Measurements from ENCODE around the gene CDH11. TPM values are rescaled to one million over a fixed set of nuclear protein-coding genes. Genes with fewer than 3 reads are reported as not detected.

The CDH11 gene
- total RNA-seq, 2 experiments from 2014 or later, result not detected

DNA sequence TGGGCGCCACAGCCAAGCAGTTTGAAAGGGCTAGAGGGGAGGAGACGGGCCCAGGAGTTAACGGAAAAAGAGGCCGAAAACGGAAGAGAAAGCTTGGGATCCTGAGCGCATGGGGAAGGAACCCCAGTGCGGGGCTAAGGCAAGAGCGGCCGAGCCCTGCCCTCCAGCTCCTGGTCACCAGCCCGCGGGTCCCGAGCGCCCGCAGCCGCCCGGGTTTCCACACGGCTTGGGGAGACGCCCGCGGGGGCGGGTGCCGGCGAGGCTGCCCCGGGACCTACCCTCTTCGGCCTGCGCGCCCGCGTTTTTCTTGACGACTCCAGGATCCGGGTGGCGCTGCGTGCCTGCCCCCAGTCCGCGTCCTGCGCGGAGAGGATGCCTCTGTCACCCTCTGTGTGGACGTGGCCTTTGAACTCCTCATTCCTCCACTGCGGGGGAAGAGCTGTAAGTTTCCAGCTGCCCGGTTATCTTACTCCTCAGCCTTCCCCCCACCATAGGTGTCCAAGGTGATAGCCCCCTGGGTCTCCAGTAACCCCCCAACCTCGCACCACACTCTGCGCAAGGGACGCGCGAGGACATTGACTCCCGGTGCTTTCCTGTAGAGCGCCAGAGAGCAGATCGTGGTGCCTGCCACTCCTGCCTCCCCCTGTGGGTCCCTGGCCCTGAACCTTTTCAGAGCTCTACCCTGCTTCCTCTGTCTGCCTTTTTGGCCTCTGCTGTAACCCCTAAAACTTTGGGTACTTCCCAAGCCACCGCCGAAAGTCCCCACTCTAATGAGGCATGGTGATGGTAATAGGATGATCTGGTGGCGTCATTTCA lies 1.7 kb upstream of the CDH11 start:
- H3K9me3 Mint-ChIP-seq, result no peaks in the 10 kb centered on the region
- no peak for DNase-seq
- H3K36me3 Mint-ChIP-seq (ENCODE audit: low read depth), result no peaks in the 10 kb centered on the region
- H3K4me1 Mint-ChIP-seq (ENCODE audit: low read depth), result no peaks in the 10 kb centered on the region
- Histone ChIP-seq H3K4me3 (ENCODE audit: low read length) (no peak overlapping the region), H3K4me1 (ENCODE audit: insufficient read depth, low read length) (no peaks in the 10 kb centered on the region), H3K36me3 (ENCODE audit: insufficient read depth, low read length) (no peaks in the 10 kb centered on the region), H3K27me3 (ENCODE audit: control insufficient read depth in 1 of 2, insufficient read depth in 2 of 2, low read length in 2 of 2) (peaks cover 28 to 41% of the 10 kb centered on the region in 2 experiments), H3K27ac (ENCODE audit: low read depth in 1 of 2, low read length in 2 of 2) (no peak overlapping the region), H3K9me3 (ENCODE audit: control insufficient read depth in 1 of 2, insufficient read depth in 1 of 2, low read length in 2 of 2) (peaks cover 0 to 36% of the 10 kb centered on the region in 2 experiments)
- H3K27me3 Mint-ChIP-seq, result peaks cover 35% of the 10 kb centered on the region
- intact Hi-C loops (cut with DNase I, micrococcal nuclease), result no loop called here
- no peak overlapping the region for H3K4me3 Mint-ChIP-seq
- H3K27ac Mint-ChIP-seq, result no peak overlapping the region
- CTCF ChIA-PET, result no interaction called here
- POLR2A ChIA-PET, result no interaction called here
- ATAC-seq (ENCODE audit: poor library complexity), result no peak
- TF ChIP-seq CTCF (IDR thresholded peaks at IDR 0.05), result no peak

DNA sequence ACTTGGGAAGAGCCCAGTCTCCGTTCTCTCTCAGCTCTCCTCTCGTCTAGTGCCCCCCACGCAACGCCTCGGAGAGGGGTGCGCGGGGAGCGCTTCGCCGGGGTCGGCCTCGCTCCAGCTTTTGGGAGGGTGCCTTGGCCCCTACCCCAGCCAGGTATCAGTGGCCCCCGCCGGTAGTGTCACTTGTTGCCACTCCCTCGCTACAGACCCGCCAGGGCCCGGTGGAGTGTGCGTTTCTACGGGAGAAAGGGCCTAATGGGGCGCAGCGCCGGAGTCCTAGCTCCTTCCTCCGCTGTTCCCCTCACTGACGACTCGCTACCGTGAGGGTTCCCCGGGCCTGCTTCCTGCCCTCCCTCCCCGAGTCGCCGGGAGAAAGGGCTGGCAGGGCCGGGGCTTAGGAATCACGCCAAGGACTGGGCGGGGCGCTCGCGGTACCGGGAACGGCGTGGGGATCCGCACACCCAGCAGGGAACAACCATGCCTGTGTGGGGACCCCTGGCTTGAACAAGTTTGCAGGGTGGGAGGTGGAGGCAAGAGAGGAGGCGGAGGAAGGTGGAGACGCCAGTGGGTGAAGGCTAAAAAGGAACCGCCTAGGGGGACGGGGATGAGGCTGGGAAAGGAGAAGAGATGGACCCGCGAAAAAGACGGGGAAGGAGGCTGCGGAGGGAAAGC lies 997 bp upstream of the CDH11 start:
- Mint-ChIP-seq H3K9me3 (no peaks in the 10 kb centered on the region), H3K27ac (no peak overlapping the region), H3K4me3 (no peak overlapping the region), H3K36me3 (ENCODE audit: low read depth) (no peaks in the 10 kb centered on the region), H3K4me1 (ENCODE audit: low read depth) (no peaks in the 10 kb centered on the region), H3K27me3 (peaks cover 41% of the 10 kb centered on the region)
- no peak for DNase-seq
- peaks cover 28 to 43% of the 10 kb centered on the region in 2 experiments for H3K27me3 ChIP-seq (ENCODE audit: control insufficient read depth in 1 of 2, insufficient read depth in 2 of 2, low read length in 2 of 2)
- ATAC-seq (ENCODE audit: poor library complexity), result no peak
- H3K4me1 ChIP-seq (ENCODE audit: insufficient read depth, low read length), result no peaks in the 10 kb centered on the region
- no peak for TF ChIP-seq CTCF (IDR thresholded peaks at IDR 0.05)
- H3K36me3 ChIP-seq (ENCODE audit: insufficient read depth, low read length), result no peaks in the 10 kb centered on the region
- peaks cover 0 to 36% of the 10 kb centered on the region in 2 experiments for H3K9me3 ChIP-seq (ENCODE audit: control insufficient read depth in 1 of 2, insufficient read depth in 1 of 2, low read length in 2 of 2)
- H3K27ac ChIP-seq (ENCODE audit: low read depth in 1 of 2, low read length in 2 of 2), result no peak overlapping the region
- intact Hi-C loops (cut with DNase I, micrococcal nuclease), result no loop called here
- ChIA-PET POLR2A (no interaction called here), CTCF (no interaction called here)
- H3K4me3 ChIP-seq (ENCODE audit: low read length), result no peak overlapping the region

DNA sequence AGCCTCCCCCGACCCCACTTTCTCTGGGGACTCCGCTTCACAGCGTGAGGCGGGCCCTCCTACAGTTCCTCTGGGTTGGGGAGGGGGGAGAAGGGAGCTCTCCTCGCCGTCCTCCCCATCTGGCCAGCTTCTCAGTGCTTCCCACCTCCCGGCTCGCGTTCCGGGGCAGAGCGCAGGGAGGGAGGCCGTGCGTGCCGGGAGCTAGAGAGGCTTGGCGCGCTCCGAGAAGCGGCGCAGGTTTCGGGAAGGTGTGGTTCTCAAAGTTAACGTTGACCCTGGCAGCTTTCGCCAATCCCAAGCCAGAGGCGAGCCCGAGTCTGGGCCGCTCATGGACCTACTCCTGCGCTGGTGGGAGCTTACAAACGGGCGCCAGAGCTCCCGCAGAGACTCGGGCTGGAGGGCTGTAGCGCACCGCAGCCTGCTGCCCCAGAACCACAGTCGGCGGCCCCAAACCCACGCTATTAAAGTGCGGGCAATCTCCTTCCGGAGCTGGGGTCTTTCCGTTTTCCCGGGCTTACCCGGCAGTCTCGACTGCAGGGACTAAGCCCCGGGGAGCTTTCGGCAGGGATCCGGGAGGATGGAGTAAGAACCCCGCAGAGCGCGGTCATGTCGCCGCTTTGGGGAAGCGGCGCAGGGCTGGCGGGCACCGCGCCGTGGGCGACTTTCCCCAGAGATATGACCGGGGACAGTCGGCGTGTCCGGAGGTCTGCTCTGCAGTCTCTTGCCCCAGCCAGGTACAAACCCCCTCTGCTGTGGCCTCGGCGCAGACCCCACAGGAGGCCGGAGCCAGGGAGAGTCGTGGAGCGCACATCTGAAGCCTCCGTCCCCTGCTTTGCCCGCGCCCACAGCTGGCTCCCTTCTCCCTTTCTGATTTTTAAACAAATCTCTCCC lies 787 bp downstream of the CDH11 start:
- ATAC-seq (ENCODE audit: poor library complexity) (no peak), DNase-seq (no peak)
- Histone ChIP-seq H3K4me3 (ENCODE audit: low read length) (no peak overlapping the region), H3K36me3 (ENCODE audit: insufficient read depth, low read length) (no peaks in the 10 kb centered on the region), H3K9me3 (ENCODE audit: control insufficient read depth in 1 of 2, insufficient read depth in 1 of 2, low read length in 2 of 2) (peaks cover 0 to 36% of the 10 kb centered on the region in 2 experiments), H3K27ac (ENCODE audit: low read depth in 1 of 2, low read length in 2 of 2) (no peak overlapping the region), H3K4me1 (ENCODE audit: insufficient read depth, low read length) (no peaks in the 10 kb centered on the region), H3K27me3 (ENCODE audit: control insufficient read depth in 1 of 2, insufficient read depth in 2 of 2, low read length in 2 of 2) (peaks cover 28 to 43% of the 10 kb centered on the region in 2 experiments)
- no peak overlapping the region for H3K27ac Mint-ChIP-seq
- no peak for TF ChIP-seq CTCF (IDR thresholded peaks at IDR 0.05)
- H3K4me1 Mint-ChIP-seq (ENCODE audit: low read depth), result no peaks in the 10 kb centered on the region
- intact Hi-C loops (cut with DNase I, micrococcal nuclease), result no loop called here
- H3K27me3 Mint-ChIP-seq, result peaks cover 42% of the 10 kb centered on the region
- CTCF ChIA-PET, result no interaction called here
- POLR2A ChIA-PET, result no interaction called here
- H3K36me3 Mint-ChIP-seq (ENCODE audit: low read depth), result no peaks in the 10 kb centered on the region
- no peak overlapping the region for H3K4me3 Mint-ChIP-seq
- no peaks in the 10 kb centered on the region for H3K9me3 Mint-ChIP-seq

Data from CD4-positive, alpha-beta T cell (primary cell).